GM19328 (cell line): ENCODE measurements around the gene ABCC2.

ENCODE experiments used
- ATAC-seq: cut with Tn5 transposase; IDR thresholded peaks from one replicate; pipeline ENCODE4 v1.9.1; 2021; ENCODE audit warnings: mild to moderate bottlenecking, moderate library complexity; ENCODE audit not compliant: unreplicated experiment

The ABCC2 gene

GRCh38 chr10:99770408-99771045 lies 11.9 kb upstream of the ABCC2 start:
- no peak for ATAC-seq

- ATAC-seq = no peak
Observed at GRCh38 chr10:99775850-99776249, 6.6 kb upstream of the ABCC2 start.

GRCh38 chr10:99777918-99778714 lies 4.3 kb upstream of the ABCC2 start:
- ATAC-seq = no peak

- ATAC-seq = no peak
Observed at GRCh38 chr10:99779335-99779734, 3.1 kb upstream of the ABCC2 start.

- no peak for ATAC-seq
Observed at GRCh38 chr10:99781734-99782429, 558 bp upstream of the ABCC2 start.

GRCh38 chr10:99784016-99784726 lies 1.7 kb downstream of the ABCC2 start:
- ATAC-seq = no peak

GRCh38 chr10:99784727-99785441 lies 2.4 kb downstream of the ABCC2 start:
- no peak for ATAC-seq

- no peak for ATAC-seq
Observed at GRCh38 chr10:99785646-99786045, 3.2 kb downstream of the ABCC2 start.

GRCh38 chr10:99787311-99787710 lies 4.9 kb downstream of the ABCC2 start:
- no peak for ATAC-seq

- ATAC-seq = no peak
Observed at GRCh38 chr10:99787782-99788445, 5.5 kb downstream of the ABCC2 start.

GRCh38 chr10:99788598-99789256 lies 6.3 kb downstream of the ABCC2 start:
- no peak for ATAC-seq

GRCh38 chr10:99791831-99792230 lies 9.4 kb downstream of the ABCC2 start:
- ATAC-seq = no peak

GRCh38 chr10:99793819-99794218 lies 11.4 kb downstream of the ABCC2 start:
- ATAC-seq = no peak

GRCh38 chr10:99796928-99797327 lies 14.5 kb downstream of the ABCC2 start:
- no peak for ATAC-seq

- no peak for ATAC-seq
Observed at GRCh38 chr10:99798031-99798430, 15.6 kb downstream of the ABCC2 start.

- no peak for ATAC-seq
Observed at GRCh38 chr10:99798920-99799319, 16.5 kb downstream of the ABCC2 start.

- no peak for ATAC-seq
Observed at GRCh38 chr10:99799613-99800012, 17.2 kb downstream of the ABCC2 start.

- no peak for ATAC-seq
Observed at GRCh38 chr10:99804471-99804870, 22.0 kb downstream of the ABCC2 start.

GRCh38 chr10:99805190-99805589 lies 22.8 kb downstream of the ABCC2 start:
- ATAC-seq = no peak

GRCh38 chr10:99806091-99806490 lies 23.7 kb downstream of the ABCC2 start:
- ATAC-seq = no peak
